SKM-1 treated with dmso at 0.1 percent for 144 hours (cell line): ENCODE results near the gene LRR1.
A peak's percentile ranks its signal among the peaks of the same experiment; 100 is the strongest.
"Not testable (repeated sequence)": the region's sequence is repeated elsewhere in the genome, so short reads cannot be mapped to it uniquely, and the experiment has no call there.

Experiments used
- DNase-seq: peaks from one replicate; lab custom pipeline; 2025; ENCODE audit not compliant: unreplicated experiment; lab: John Stamatoyannopoulos, UW

Gene LRR1

GRCh38 chr14:49623941-49624839, 25.4 kb downstream of the LRR1 start:
- DNase-seq = no peak

GRCh38 chr14:49633640-49634546, 35.2 kb downstream of the LRR1 start:
- peak; percentile 77 for DNase-seq

GRCh38 chr14:49634547-49635334, 36.0 kb downstream of the LRR1 start, which contains the start of gene DNAAF2:
TSS of gene DNAAF2 (minus strand) at chr14:49635244. CDS start at chr14:49635149, 95 bp downstream.
- peak; percentile 2 for DNase-seq

- DNase-seq = no peak
These were observed 38.1 kb downstream of the LRR1 start for GRCh38 chr14:49636866-49637265.

- DNase-seq = no peak
These were observed 38.9 kb downstream of the LRR1 start for GRCh38 chr14:49637534-49638078.

- no peak for DNase-seq
These were observed 42.0 kb downstream of the LRR1 start for GRCh38 chr14:49640540-49641417.

GRCh38 chr14:49641697-49642129, 43.0 kb downstream of the LRR1 start:
- DNase-seq = no peak

- DNase-seq = no peak
These were observed 43.4 kb downstream of the LRR1 start for GRCh38 chr14:49642163-49642562.

- no peak for DNase-seq
These were observed 54.8 kb downstream of the LRR1 start for GRCh38 chr14:49653508-49653907.

GRCh38 chr14:49654511-49654910, 55.8 kb downstream of the LRR1 start:
- no peak for DNase-seq

GRCh38 chr14:49657500-49657899, 58.8 kb downstream of the LRR1 start:
- not testable (repeated sequence) for DNase-seq

- DNase-seq = no peak
These were observed 61.1 kb downstream of the LRR1 start for GRCh38 chr14:49659526-49660455.
